B cell (primary cell): Measurements from ENCODE around the gene MBD3L4. TPM values are rescaled to one million over a fixed set of nuclear protein-coding genes. Genes with fewer than 3 reads are reported as not detected.

Experiments used
- ATAC-seq: fragments of 200-7000 bp; cut with Tn5 transposase; one replicate; pipeline ENCODE4 v1.10.0; 2021; ENCODE audit warnings: low read depth, mild to moderate bottlenecking, moderate number of reproducible peaks, moderate library complexity
- CTCF ChIA-PET: fragments of 350-600 bp; sonication (Branson Sonifier 250); formaldehyde crosslinking; loops from one replicate; lab custom pipeline; 2021; ENCODE audit warnings: antibody characterized with exemption, inconsistent platforms; lab: Charles Lee
- POLR2A ChIA-PET: fragments of 350-600 bp; sonication (Branson Sonifier 250); formaldehyde crosslinking; loops from one replicate; lab custom pipeline; 2021; ENCODE audit warnings: antibody characterized with exemption; lab: Charles Lee
- DNase-seq: peaks from one replicate; pipeline ENCODE4 v3.0.0; 2013
- H2AFZ ChIP-seq: 2 replicates; pipeline ENCODE4 v1.6.1; 2012; ENCODE audit warnings: mild to moderate bottlenecking, low read depth, low read length; ENCODE audit not compliant: insufficient read depth, poor library complexity, severe bottlenecking
- H3K27ac ChIP-seq, 2 donors: 1 replicate in 1 of 2; 2 replicates in 1 of 2; pipeline ENCODE4 v1.5.1; 2012 to 2013; ENCODE audit warnings: low read length in 2 of 2, mild to moderate bottlenecking in 2 of 2, moderate library complexity in 1 of 2
- H3K27me3 ChIP-seq, 4 experiments: fragments of 200-600 bp in 1 of 4; sonication (generic) in 1 of 4; replicated peaks in 1 of 4; 1 replicate in 2 of 4; 2 replicates in 2 of 4; pipeline versions ENCODE4 v1.6.1 to v1.7.0; 2013 to 2016; ENCODE audit warnings: low read length in 3 of 4, mild to moderate bottlenecking in 2 of 4, mixed read lengths in 1 of 4, moderate library complexity in 1 of 4; ENCODE audit not compliant: insufficient read depth in 4 of 4, control insufficient read depth in 3 of 4; ENCODE audit errors: control extremely low read depth in 1 of 4
- H3K36me3 ChIP-seq, 2 experiments: replicated peaks in 1 of 2; 1 replicate in 1 of 2; 2 replicates in 1 of 2; pipeline versions ENCODE4 v1.6.1 to v1.7.1; 2013; ENCODE audit warnings: low read length in 1 of 2; ENCODE audit not compliant: insufficient read depth in 2 of 2, control insufficient read depth in 1 of 2; ENCODE audit errors: control extremely low read depth in 1 of 2, extremely low read depth in 1 of 2
- H3K4me1 ChIP-seq, 2 donors: fragments of 200-600 bp in 1 of 2; sonication (generic) in 1 of 2; 1 replicate in 1 of 2; 2 replicates in 1 of 2; pipeline versions ENCODE4 v1.5.1 to v1.6.1; 2013 to 2017; ENCODE audit warnings: low read length in 2 of 2; ENCODE audit not compliant: control insufficient read depth in 2 of 2, insufficient read depth in 2 of 2
- H3K4me2 ChIP-seq: replicated peaks from 2 replicates; pipeline ENCODE3; 2012; ENCODE audit warnings: mild to moderate bottlenecking, low read depth, low read length; ENCODE audit not compliant: poor library complexity, severe bottlenecking
- H3K4me3 ChIP-seq, 5 experiments: fragments of 200-600 bp in 1 of 5; sonication (generic) in 1 of 5; 1 replicate in 3 of 5; 2 replicates in 2 of 5; pipeline versions ENCODE4 v1.5.1 to v1.7.0; 2011 to 2016; ENCODE audit warnings: low read length in 4 of 5, mild to moderate bottlenecking in 4 of 5, low read depth in 2 of 5, control low read depth in 1 of 5, moderate library complexity in 1 of 5; ENCODE audit not compliant: insufficient read depth in 1 of 5; ENCODE audit errors: control extremely low read depth in 1 of 5, extremely low read depth in 1 of 5
- H3K79me2 ChIP-seq: fragments of 200-600 bp; sonication (generic); one replicate; pipeline ENCODE4 v1.6.0; 2016; ENCODE audit warnings: low read length; ENCODE audit not compliant: control insufficient read depth, insufficient read depth
- H3K9ac ChIP-seq: fragments of 200-600 bp; sonication (generic); 2 replicates; pipeline ENCODE4 v1.6.1; 2017; ENCODE audit warnings: mild to moderate bottlenecking, low read length, moderate library complexity
- H3K9me3 ChIP-seq, 3 donors: one replicate each; pipeline versions ENCODE4 v1.6.1 to v1.7.1; 2013; ENCODE audit warnings: low read length in 2 of 3; ENCODE audit not compliant: control insufficient read depth in 2 of 3, insufficient read depth in 1 of 3; ENCODE audit errors: control extremely low read depth in 1 of 3
- H4K20me1 ChIP-seq: 2 replicates; pipeline ENCODE4 v1.6.0; 2012; ENCODE audit warnings: mild to moderate bottlenecking, low read length; ENCODE audit not compliant: insufficient read depth, control insufficient read depth, poor library complexity, severe bottlenecking
- H3K27ac Mint-ChIP-seq: one replicate; pipeline ENCODE4 v1.8.0; 2021; ENCODE audit warnings: mixed read lengths
- H3K27me3 Mint-ChIP-seq: one replicate; pipeline ENCODE4 v1.8.0; 2021; ENCODE audit warnings: mixed read lengths
- H3K4me1 Mint-ChIP-seq: one replicate; pipeline ENCODE4 v1.8.0; 2021; ENCODE audit warnings: mixed read lengths
- H3K4me3 Mint-ChIP-seq: one replicate; pipeline ENCODE4 v1.8.0; 2021; ENCODE audit warnings: mixed read lengths
- H3K9me3 Mint-ChIP-seq: one replicate; pipeline ENCODE4 v1.8.0; 2022; ENCODE audit warnings: mixed read lengths; ENCODE audit not compliant: insufficient read depth
- CTCF ChIP-seq: fragments of 200-600 bp; IDR thresholded peaks from one replicate; pipeline ENCODE4 v1.8.0; 2022; ENCODE audit warnings: antibody characterized with exemption, mild to moderate bottlenecking
- EZH2 ChIP-seq: IDR thresholded peaks from 2 replicates; pipeline ENCODE4 v1.6.1; 2012; ENCODE audit warnings: borderline replicate concordance, low read depth, mild to moderate bottlenecking, moderate library complexity, low read length; ENCODE audit not compliant: insufficient read depth, poor library complexity, severe bottlenecking
- WGBS: methylation state at CpG from one replicate; pipeline ENCODE4 v1.1.5; 2013; ENCODE audit warnings: missing lambda C conversion rate; ENCODE audit not compliant: insufficient coverage; 5-methylcytosine and 5-hydroxymethylcytosine counted together
- intact Hi-C: fragments of 100-400 bp; cut with micrococcal nuclease; formaldehyde crosslinking; loops from one replicate; pipeline ENCODE4 v1.10.0; 2022
- polyA plus RNA-seq: library from polyadenylated mRNA; depleted of rRNA; stranded (reverse); fragments of >200 nt; gene quantifications from 2 replicates; pipeline ENCODE4 v1.2.3, GENCODE V29; 2012
- total RNA-seq, 2 donors: library from RNA; stranded (reverse); fragments of 120-200 nt in 1 of 2; gene quantifications; 1 replicate in 1 of 2; 2 replicates in 1 of 2; pipeline versions ENCODE4 v1.2.3 to v1.2.4, GENCODE V29; 2013 to 2022

Gene MBD3L4
- total and polyA plus RNA-seq, 2 donors (not counting 1 experiment from before 2014, with no cell fraction given) = not detected

- no peaks in the 10 kb centered on the region for H3K79me2 ChIP-seq
- DNase-seq = no peak
- H3K4me1 Mint-ChIP-seq = no peaks in the 10 kb centered on the region
- no peak overlapping the region for H3K4me3 ChIP-seq
- no peak overlapping the region for H3K4me3 Mint-ChIP-seq
- H3K9ac ChIP-seq = no peak overlapping the region
- no peaks in the 10 kb centered on the region for H3K36me3 ChIP-seq
- ChIA-PET CTCF (no interaction called here), POLR2A (no interaction called here)
- no peak for TF ChIP-seq EZH2
- TF ChIP-seq CTCF = no peak
- intact Hi-C loops = no loop called here
- no peak overlapping the region for H2AFZ ChIP-seq
- H3K27ac ChIP-seq = no peak overlapping the region
- H3K4me2 ChIP-seq = no peak overlapping the region
- ATAC-seq = no peak
- H4K20me1 ChIP-seq = no peaks in the 10 kb centered on the region
- H3K4me1 ChIP-seq = no peaks in the 10 kb centered on the region
- no peaks in the 10 kb centered on the region for H3K9me3 Mint-ChIP-seq
- H3K9me3 ChIP-seq = no peaks in the 10 kb centered on the region
- no peaks in the 10 kb centered on the region for H3K27me3 ChIP-seq
- WGBS = no CpG with 5 or more reads among the region's 6 CpGs
- H3K27me3 Mint-ChIP-seq = peaks cover 13% of the 10 kb centered on the region
- no peak overlapping the region for H3K27ac Mint-ChIP-seq
These were observed 21.2 kb downstream of the MBD3L4 start for GRCh38 chr19:7018828-7019227.

DNA sequence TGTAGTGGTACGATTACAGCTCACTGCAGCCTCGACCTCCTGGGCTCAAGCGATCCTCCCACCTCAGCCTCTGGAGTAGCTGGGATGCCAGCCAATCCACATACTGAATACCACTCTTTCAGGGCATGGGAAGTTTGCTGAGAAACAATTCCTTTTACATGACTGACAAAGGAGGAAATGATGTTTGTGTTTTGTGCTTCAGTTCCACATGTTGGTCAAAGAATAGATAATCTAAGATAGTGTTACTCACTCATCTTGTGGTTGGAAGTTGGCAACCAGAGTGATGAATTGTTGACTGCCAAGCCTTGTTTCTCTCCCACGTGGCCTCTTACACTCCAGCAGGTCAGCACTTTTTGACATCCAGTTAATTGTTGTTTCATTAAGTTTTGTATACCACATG is 26.3 kb downstream of the MBD3L4 start:
- Histone ChIP-seq H3K9ac (no peak overlapping the region), H3K27ac (no peak overlapping the region), H3K36me3 (no peaks in the 10 kb centered on the region), H3K9me3 (no peaks in the 10 kb centered on the region), H3K4me3 (no peak overlapping the region), H3K79me2 (no peaks in the 10 kb centered on the region), H4K20me1 (no peaks in the 10 kb centered on the region), H3K4me2 (no peak overlapping the region), H3K4me1 (no peaks in the 10 kb centered on the region), H3K27me3 (no peaks in the 10 kb centered on the region), H2AFZ (no peak overlapping the region)
- H3K4me1 Mint-ChIP-seq = no peaks in the 10 kb centered on the region
- POLR2A ChIA-PET = no interaction called here
- DNase-seq = no peak
- H3K27ac Mint-ChIP-seq = no peak overlapping the region
- no peaks in the 10 kb centered on the region for H3K9me3 Mint-ChIP-seq
- ATAC-seq = no peak
- intact Hi-C loops = no loop called here
- no peak overlapping the region for H3K4me3 Mint-ChIP-seq
- CTCF ChIA-PET = no interaction called here
- TF ChIP-seq EZH2 (no peak), CTCF (no peak)
- 73% methylated on average over 3 of the region's 4 CpGs for WGBS
- H3K27me3 Mint-ChIP-seq = peaks cover 10% of the 10 kb centered on the region
